Measurements from ENCODE around the gene SLC1A2. TPM values are rescaled to one million over a fixed set of nuclear protein-coding genes. Genes with fewer than 3 reads are reported as not detected.

SLC1A2 gene
- total and polyA plus RNA-seq, 2 experiments from 2014 or later: 0.70 to 2.8 TPM

DNA sequence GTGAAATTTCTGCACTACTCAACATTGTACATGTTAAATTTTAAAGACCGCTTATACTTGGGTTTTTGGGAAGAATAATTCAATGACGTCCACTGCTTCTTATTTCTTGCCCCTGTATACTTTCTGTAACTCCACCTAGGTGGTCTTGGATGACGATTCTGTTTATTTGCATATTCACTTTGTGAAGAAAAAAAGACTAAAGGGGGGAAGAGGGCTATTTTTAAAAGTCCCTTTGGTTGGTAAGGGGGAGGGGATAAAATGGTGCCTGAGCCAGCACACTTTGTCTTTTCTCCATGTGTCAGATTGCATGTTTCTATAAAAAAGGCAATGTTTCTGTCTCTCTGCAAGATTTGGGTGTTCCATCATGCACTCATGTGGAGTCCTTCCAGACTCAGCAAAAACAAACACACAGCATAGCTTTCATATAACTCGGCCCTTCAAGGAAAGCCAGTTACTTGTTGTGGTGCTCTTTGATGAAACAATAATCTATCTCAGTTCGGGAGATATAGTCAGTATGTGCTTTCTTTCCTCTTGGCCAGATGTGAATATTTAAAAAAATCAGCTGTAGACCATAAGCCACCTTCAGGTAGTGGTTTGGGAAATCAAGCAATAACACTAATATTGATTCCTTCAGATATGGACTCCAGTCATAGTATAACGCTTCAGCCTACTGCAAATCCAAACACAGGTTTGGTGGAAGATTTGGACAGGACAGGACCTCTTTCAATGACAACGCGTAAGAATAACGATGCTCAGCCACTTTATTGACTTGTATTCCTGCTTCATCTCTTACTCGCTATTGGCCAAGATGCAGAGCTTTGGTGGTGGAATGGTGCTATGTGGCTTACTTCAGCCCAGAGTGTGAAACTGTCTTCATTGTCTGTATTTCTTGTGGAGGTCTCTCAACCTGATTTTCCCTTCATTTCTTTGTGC lies 211.6 kb downstream of the SLC1A2 start (continued):
- TF ChIP-seq, protein P1, sequence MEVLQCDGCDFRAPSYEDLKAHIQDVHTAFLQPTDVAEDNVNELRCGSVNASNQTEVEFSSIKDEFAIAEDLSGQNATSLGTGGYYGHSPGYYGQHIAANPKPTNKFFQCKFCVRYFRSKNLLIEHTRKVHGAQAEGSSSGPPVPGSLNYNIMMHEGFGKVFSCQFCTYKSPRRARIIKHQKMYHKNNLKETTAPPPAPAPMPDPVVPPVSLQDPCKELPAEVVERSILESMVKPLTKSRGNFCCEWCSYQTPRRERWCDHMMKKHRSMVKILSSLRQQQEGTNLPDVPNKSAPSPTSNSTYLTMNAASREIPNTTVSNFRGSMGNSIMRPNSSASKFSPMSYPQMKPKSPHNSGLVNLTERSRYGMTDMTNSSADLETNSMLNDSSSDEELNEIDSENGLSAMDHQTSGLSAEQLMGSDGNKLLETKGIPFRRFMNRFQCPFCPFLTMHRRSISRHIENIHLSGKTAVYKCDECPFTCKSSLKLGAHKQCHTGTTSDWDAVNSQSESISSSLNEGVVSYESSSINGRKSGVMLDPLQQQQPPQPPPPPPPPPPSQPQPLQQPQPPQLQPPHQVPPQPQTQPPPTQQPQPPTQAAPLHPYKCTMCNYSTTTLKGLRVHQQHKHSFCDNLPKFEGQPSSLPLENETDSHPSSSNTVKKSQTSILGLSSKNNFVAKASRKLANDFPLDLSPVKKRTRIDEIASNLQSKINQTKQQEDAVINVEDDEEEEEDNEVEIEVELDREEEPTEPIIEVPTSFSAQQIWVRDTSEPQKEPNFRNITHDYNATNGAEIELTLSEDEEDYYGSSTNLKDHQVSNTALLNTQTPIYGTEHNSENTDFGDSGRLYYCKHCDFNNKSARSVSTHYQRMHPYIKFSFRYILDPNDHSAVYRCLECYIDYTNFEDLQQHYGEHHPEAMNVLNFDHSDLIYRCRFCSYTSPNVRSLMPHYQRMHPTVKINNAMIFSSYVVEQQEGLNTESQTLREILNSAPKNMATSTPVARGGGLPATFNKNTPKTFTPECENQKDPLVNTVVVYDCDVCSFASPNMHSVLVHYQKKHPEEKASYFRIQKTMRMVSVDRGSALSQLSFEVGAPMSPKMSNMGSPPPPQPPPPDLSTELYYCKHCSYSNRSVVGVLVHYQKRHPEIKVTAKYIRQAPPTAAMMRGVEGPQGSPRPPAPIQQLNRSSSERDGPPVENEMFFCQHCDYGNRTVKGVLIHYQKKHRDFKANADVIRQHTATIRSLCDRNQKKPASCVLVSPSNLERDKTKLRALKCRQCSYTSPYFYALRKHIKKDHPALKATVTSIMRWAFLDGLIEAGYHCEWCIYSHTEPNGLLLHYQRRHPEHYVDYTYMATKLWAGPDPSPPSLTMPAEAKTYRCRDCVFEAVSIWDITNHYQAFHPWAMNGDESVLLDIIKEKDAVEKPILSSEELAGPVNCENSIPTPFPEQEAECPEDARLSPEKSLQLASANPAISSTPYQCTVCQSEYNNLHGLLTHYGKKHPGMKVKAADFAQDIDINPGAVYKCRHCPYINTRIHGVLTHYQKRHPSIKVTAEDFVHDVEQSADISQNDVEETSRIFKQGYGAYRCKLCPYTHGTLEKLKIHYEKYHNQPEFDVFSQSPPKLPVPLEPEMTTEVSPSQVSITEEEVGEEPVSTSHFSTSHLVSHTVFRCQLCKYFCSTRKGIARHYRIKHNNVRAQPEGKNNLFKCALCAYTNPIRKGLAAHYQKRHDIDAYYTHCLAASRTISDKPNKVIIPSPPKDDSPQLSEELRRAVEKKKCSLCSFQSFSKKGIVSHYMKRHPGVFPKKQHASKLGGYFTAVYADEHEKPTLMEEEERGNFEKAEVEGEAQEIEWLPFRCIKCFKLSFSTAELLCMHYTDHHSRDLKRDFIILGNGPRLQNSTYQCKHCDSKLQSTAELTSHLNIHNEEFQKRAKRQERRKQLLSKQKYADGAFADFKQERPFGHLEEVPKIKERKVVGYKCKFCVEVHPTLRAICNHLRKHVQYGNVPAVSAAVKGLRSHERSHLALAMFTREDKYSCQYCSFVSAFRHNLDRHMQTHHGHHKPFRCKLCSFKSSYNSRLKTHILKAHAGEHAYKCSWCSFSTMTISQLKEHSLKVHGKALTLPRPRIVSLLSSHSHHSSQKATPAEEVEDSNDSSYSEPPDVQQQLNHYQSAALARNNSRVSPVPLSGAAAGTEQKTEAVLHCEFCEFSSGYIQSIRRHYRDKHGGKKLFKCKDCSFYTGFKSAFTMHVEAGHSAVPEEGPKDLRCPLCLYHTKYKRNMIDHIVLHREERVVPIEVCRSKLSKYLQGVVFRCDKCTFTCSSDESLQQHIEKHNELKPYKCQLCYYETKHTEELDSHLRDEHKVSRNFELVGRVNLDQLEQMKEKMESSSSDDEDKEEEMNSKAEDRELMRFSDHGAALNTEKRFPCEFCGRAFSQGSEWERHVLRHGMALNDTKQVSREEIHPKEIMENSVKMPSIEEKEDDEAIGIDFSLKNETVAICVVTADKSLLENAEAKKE (CRISPR knock-in tag; IDR thresholded peaks at IDR 0.05): no peak
- TF ChIP-seq ZNF331 (CRISPR knock-in tag; IDR thresholded peaks at IDR 0.05; ENCODE audit: low read depth) (no peak), CREB1 (CRISPR knock-in tag; IDR thresholded peaks at IDR 0.05; ENCODE audit: low read depth) (no peak), POLR2AphosphoS5 (IDR thresholded peaks at IDR 0.05; ENCODE audit: low read depth) (no peak), JUNB (IDR thresholded peaks at IDR 0.05; ENCODE audit: unreplicated experiment) (no peak), EZH2phosphoT487 (IDR thresholded peaks at IDR 0.05; ENCODE audit: unreplicated experiment) (no peak)
- TF ChIP-seq, protein P2, sequence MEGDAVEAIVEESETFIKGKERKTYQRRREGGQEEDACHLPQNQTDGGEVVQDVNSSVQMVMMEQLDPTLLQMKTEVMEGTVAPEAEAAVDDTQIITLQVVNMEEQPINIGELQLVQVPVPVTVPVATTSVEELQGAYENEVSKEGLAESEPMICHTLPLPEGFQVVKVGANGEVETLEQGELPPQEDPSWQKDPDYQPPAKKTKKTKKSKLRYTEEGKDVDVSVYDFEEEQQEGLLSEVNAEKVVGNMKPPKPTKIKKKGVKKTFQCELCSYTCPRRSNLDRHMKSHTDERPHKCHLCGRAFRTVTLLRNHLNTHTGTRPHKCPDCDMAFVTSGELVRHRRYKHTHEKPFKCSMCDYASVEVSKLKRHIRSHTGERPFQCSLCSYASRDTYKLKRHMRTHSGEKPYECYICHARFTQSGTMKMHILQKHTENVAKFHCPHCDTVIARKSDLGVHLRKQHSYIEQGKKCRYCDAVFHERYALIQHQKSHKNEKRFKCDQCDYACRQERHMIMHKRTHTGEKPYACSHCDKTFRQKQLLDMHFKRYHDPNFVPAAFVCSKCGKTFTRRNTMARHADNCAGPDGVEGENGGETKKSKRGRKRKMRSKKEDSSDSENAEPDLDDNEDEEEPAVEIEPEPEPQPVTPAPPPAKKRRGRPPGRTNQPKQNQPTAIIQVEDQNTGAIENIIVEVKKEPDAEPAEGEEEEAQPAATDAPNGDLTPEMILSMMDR (conservative IDR thresholded peaks at IDR 0.05; ENCODE audit: low read depth in 2 of 2): no peak
- TF ChIP-seq, protein P3, sequence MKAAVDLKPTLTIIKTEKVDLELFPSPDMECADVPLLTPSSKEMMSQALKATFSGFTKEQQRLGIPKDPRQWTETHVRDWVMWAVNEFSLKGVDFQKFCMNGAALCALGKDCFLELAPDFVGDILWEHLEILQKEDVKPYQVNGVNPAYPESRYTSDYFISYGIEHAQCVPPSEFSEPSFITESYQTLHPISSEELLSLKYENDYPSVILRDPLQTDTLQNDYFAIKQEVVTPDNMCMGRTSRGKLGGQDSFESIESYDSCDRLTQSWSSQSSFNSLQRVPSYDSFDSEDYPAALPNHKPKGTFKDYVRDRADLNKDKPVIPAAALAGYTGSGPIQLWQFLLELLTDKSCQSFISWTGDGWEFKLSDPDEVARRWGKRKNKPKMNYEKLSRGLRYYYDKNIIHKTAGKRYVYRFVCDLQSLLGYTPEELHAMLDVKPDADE (IDR thresholded peaks at IDR 0.05): no peak

All from GM23338 (cell line).